Astrocyte (in vitro differentiated cells and primary cell): ENCODE measurements around the gene HOXD10.

Source experiments
- EZH2 ChIP-seq: IDR thresholded peaks from 2 replicates; pipeline ENCODE4 v1.6.1; 2012; ENCODE audit warnings: mild to moderate bottlenecking, low read length, inconsistent platforms; ENCODE audit not compliant: insufficient read depth
- TF ChIP-seq, protein P1 (sequence below): IDR thresholded peaks from 2 replicates; pipeline ENCODE4 v1.5.1; 2011; ENCODE audit warnings: low read depth, mild to moderate bottlenecking, inconsistent platforms, low read length, moderate library complexity; ENCODE audit not compliant: insufficient read depth

GRCh38 chr2:176082824-176083751 lies 33.5 kb upstream of the HOXD10 start:
- TF ChIP-seq, protein P1, sequence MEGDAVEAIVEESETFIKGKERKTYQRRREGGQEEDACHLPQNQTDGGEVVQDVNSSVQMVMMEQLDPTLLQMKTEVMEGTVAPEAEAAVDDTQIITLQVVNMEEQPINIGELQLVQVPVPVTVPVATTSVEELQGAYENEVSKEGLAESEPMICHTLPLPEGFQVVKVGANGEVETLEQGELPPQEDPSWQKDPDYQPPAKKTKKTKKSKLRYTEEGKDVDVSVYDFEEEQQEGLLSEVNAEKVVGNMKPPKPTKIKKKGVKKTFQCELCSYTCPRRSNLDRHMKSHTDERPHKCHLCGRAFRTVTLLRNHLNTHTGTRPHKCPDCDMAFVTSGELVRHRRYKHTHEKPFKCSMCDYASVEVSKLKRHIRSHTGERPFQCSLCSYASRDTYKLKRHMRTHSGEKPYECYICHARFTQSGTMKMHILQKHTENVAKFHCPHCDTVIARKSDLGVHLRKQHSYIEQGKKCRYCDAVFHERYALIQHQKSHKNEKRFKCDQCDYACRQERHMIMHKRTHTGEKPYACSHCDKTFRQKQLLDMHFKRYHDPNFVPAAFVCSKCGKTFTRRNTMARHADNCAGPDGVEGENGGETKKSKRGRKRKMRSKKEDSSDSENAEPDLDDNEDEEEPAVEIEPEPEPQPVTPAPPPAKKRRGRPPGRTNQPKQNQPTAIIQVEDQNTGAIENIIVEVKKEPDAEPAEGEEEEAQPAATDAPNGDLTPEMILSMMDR = no peak
- peak; percentile 65 for TF ChIP-seq EZH2
